SU-DHL-6 (cell line): ENCODE measurements around the gene GPC1.

Experiments used
- H2AFZ ChIP-seq: fragments of 200-600 bp; sonication (generic); 2 replicates; pipeline ENCODE4 v1.6.1; 2014; ENCODE audit warnings: low read depth, mild to moderate bottlenecking, moderate library complexity, mixed read lengths, antibody characterized with exemption, low read length; ENCODE audit not compliant: severe bottlenecking
- H3F3A ChIP-seq: fragments of 200-600 bp; shearing (Covaris generic); 2 replicates; pipeline ENCODE4 v1.6.0; 2016; ENCODE audit warnings: antibody characterized with exemption, mild to moderate bottlenecking; ENCODE audit not compliant: insufficient read depth
- H3K27ac ChIP-seq: fragments of 200-600 bp; sonication (generic); 2 replicates; pipeline ENCODE4 v1.5.1; 2016; ENCODE audit warnings: low read depth, mild to moderate bottlenecking, low read length, moderate library complexity, mixed read lengths
- H3K27me3 ChIP-seq: fragments of 200-600 bp; sonication (generic), shearing (Covaris generic); 2 replicates; pipeline ENCODE4 v1.6.0; 2014; ENCODE audit warnings: mild to moderate bottlenecking, low read length
- H3K36me3 ChIP-seq: fragments of 200-600 bp; sonication (generic); 2 replicates; pipeline ENCODE4 v1.6.1; 2014; ENCODE audit warnings: mild to moderate bottlenecking, low read length, mixed read lengths
- H3K4me2 ChIP-seq: fragments of 300-600, 200-600 bp; shearing (Covaris generic), sonication (generic); 2 replicates; pipeline ENCODE4 v1.6.0; 2014; ENCODE audit warnings: low read length, low read depth, mild to moderate bottlenecking; ENCODE audit not compliant: poor library complexity, severe bottlenecking
- H3K4me3 ChIP-seq: fragments of 200-600 bp; sonication (generic); 2 replicates; pipeline ENCODE4 v1.5.1; 2014; ENCODE audit warnings: antibody characterized with exemption, low read length, mild to moderate bottlenecking, mixed read lengths; ENCODE audit not compliant: insufficient read depth, poor library complexity, severe bottlenecking
- H3K79me2 ChIP-seq: fragments of 200-600 bp; sonication (generic); 2 replicates; pipeline ENCODE4 v1.6.1; 2014; ENCODE audit warnings: mild to moderate bottlenecking, low read length, moderate library complexity; ENCODE audit not compliant: insufficient read depth
- H3K9ac ChIP-seq: fragments of 200-600 bp; sonication (generic); 2 replicates; pipeline ENCODE4 v1.7.0; 2014; ENCODE audit warnings: mild to moderate bottlenecking, low read length
- H3K9me2 ChIP-seq: fragments of 200-600 bp; sonication (generic); replicated peaks from 2 replicates; pipeline ENCODE4 v1.6.1; 2014; ENCODE audit warnings: low read length; ENCODE audit not compliant: insufficient read depth
- H3K9me3 ChIP-seq: fragments of 200-600 bp; sonication (generic); 2 replicates; pipeline ENCODE4 v1.6.1; 2014; ENCODE audit warnings: low read length, mixed read lengths; ENCODE audit not compliant: insufficient read depth
- H4K20me1 ChIP-seq: fragments of 200-600 bp; sonication (generic); 2 replicates; pipeline ENCODE4 v1.6.1; 2014; ENCODE audit warnings: low read depth, mild to moderate bottlenecking, antibody characterized with exemption, low read length, moderate library complexity, mixed read lengths
- CTCF ChIP-seq: fragments of 200-600 bp; sonication (generic); IDR thresholded peaks from one replicate; pipeline ENCODE4 v1.5.1; 2017; ENCODE audit warnings: antibody characterized with exemption, mild to moderate bottlenecking, low read length, moderate library complexity; ENCODE audit not compliant: insufficient read depth, poor library complexity, severe bottlenecking
- EZH2phosphoT487 ChIP-seq: fragments of 200-600 bp; sonication (generic), shearing (Covaris generic); conservative IDR thresholded peaks from 2 replicates; pipeline ENCODE4 v1.6.1; 2018; ENCODE audit warnings: mild to moderate bottlenecking, antibody characterized with exemption, low read length, moderate library complexity, mixed read lengths

GPC1 gene

GRCh38 chr2:240441993-240442411 lies 6.5 kb downstream of the GPC1 start:
- Histone ChIP-seq H3K9me2 (no peaks in the 10 kb centered on the region), H3K27ac (no peak overlapping the region), H2AFZ (no peak overlapping the region), H3K9me3 (no peaks in the 10 kb centered on the region), H4K20me1 (no peaks in the 10 kb centered on the region), H3K79me2 (no peaks in the 10 kb centered on the region), H3K9ac (no peak overlapping the region), H3K27me3 (no peaks in the 10 kb centered on the region), H3K36me3 (no peaks in the 10 kb centered on the region), H3K4me3 (no peak overlapping the region), H3F3A (no peaks in the 10 kb centered on the region), H3K4me2 (no peak overlapping the region)
- no peak for TF ChIP-seq EZH2phosphoT487
- TF ChIP-seq CTCF: no peak

- no peaks in the 10 kb centered on the region for H3K36me3 ChIP-seq
- H3K79me2 ChIP-seq: no peaks in the 10 kb centered on the region
- H3K9me2 ChIP-seq: no peaks in the 10 kb centered on the region
- no peaks in the 10 kb centered on the region for H3K9me3 ChIP-seq
- H3K27ac ChIP-seq: no peak overlapping the region
- no peak overlapping the region for H3K4me2 ChIP-seq
- no peaks in the 10 kb centered on the region for H4K20me1 ChIP-seq
- H3K4me3 ChIP-seq: no peak overlapping the region
- H3K9ac ChIP-seq: no peak overlapping the region
- no peaks in the 10 kb centered on the region for H3F3A ChIP-seq
- TF ChIP-seq EZH2phosphoT487: no peak
- no peak for TF ChIP-seq CTCF
- H2AFZ ChIP-seq: no peak overlapping the region
- H3K27me3 ChIP-seq: no peaks in the 10 kb centered on the region
Measured at GRCh38 chr2:240442891-240443715, 7.6 kb downstream of the GPC1 start.

- H3K9ac ChIP-seq: no peak overlapping the region
- no peak overlapping the region for H3K4me2 ChIP-seq
- no peaks in the 10 kb centered on the region for H4K20me1 ChIP-seq
- no peaks in the 10 kb centered on the region for H3K9me2 ChIP-seq
- no peak overlapping the region for H3K4me3 ChIP-seq
- no peaks in the 10 kb centered on the region for H3K79me2 ChIP-seq
- TF ChIP-seq CTCF (no peak), EZH2phosphoT487 (no peak)
- H3K27ac ChIP-seq: no peak overlapping the region
- no peak overlapping the region for H2AFZ ChIP-seq
- H3K36me3 ChIP-seq: no peaks in the 10 kb centered on the region
- H3K9me3 ChIP-seq: no peaks in the 10 kb centered on the region
- H3F3A ChIP-seq: no peaks in the 10 kb centered on the region
- H3K27me3 ChIP-seq: no peaks in the 10 kb centered on the region
Measured at GRCh38 chr2:240443891-240444301, 8.4 kb downstream of the GPC1 start.
